SK-N-SH (cell line): ENCODE measurements around the gene NR1H4. TPM values are rescaled to one million over a fixed set of nuclear protein-coding genes. Genes with fewer than 3 reads are reported as not detected.

Experiments
- CTCF ChIA-PET: fragments of 300-600, 350-600 bp; formaldehyde crosslinking; extraction: SDS; loops from one replicate; lab custom pipeline; 2021; lab: Yijun Ruan, JAX
- POLR2A ChIA-PET: fragments of 350-600 bp; sonication (Branson Sonifier 250); formaldehyde crosslinking; extraction: SDS; loops from one replicate; lab custom pipeline; 2020; ENCODE audit warnings: antibody characterized with exemption, inconsistent platforms; lab: Yijun Ruan, JAX
- DNase-seq: peaks from one replicate; pipeline ENCODE4 v3.0.0; 2012
- H2AFZ ChIP-seq: fragments of 200-600 bp; sonication (generic); 2 replicates; pipeline ENCODE4 v1.8.1; 2016; ENCODE audit warnings: antibody characterized with exemption, mild to moderate bottlenecking, low read depth
- H3F3A ChIP-seq: fragments of 200-600 bp; sonication (generic); replicated peaks from 2 replicates; pipeline ENCODE3; 2016; ENCODE audit warnings: antibody characterized with exemption, mild to moderate bottlenecking; ENCODE audit not compliant: insufficient read depth
- H3K27ac ChIP-seq, 2 experiments: fragments of 200-500 bp in 1 of 2; fragments of 200-600 bp in 1 of 2; sonication (Bioruptor generic) in 1 of 2; sonication (generic), shearing (Covaris generic) in 1 of 2; 2 replicates each; pipeline versions ENCODE4 v1.5.1 to v1.6.1; 2014 to 2016; ENCODE audit warnings: low read depth in 2 of 2, inconsistent platforms in 1 of 2, low read length in 1 of 2, mild to moderate bottlenecking in 1 of 2, mixed read lengths in 1 of 2
- H3K27me3 ChIP-seq: fragments of 200-600 bp; sonication (generic), shearing (Covaris generic); 2 replicates; pipeline ENCODE4 v1.6.1; 2016; ENCODE audit warnings: mixed run types; ENCODE audit not compliant: insufficient read depth
- H3K36me3 ChIP-seq, 2 experiments: fragments of 200-500 bp in 1 of 2; fragments of 200-600 bp in 1 of 2; sonication (Bioruptor generic) in 1 of 2; sonication (generic) in 1 of 2; replicated peaks in 1 of 2; 2 replicates each; pipeline versions ENCODE3 to v1.5.1; 2014 to 2016; ENCODE audit warnings: low read length in 1 of 2, mild to moderate bottlenecking in 1 of 2; ENCODE audit not compliant: insufficient read depth in 2 of 2, control insufficient read depth in 1 of 2
- H3K4me1 ChIP-seq, 2 experiments: fragments of 200-500 bp in 1 of 2; fragments of 200-600 bp in 1 of 2; sonication (Bioruptor generic) in 1 of 2; sonication (generic), shearing (Covaris generic) in 1 of 2; 2 replicates each; pipeline versions ENCODE4 v1.5.1 to v1.6.1; 2014 to 2016; ENCODE audit warnings: low read depth in 1 of 2, low read length in 1 of 2, mixed run types in 1 of 2; ENCODE audit not compliant: insufficient read depth in 2 of 2, control insufficient read depth in 1 of 2
- H3K4me2 ChIP-seq: fragments of 200-600 bp; sonication (generic), shearing (Covaris generic); 2 replicates; pipeline ENCODE4 v1.6.1; 2017; ENCODE audit warnings: mixed run types
- H3K4me3 ChIP-seq, 2 experiments: fragments of 200-500 bp in 1 of 2; fragments of 200-600 bp in 1 of 2; sonication (Bioruptor generic) in 1 of 2; sonication (generic), shearing (Covaris generic) in 1 of 2; 2 replicates each; pipeline versions ENCODE4 v1.5.1 to v1.8.1; 2014 to 2016; ENCODE audit warnings: low read depth in 2 of 2, inconsistent platforms in 1 of 2, low read length in 1 of 2, mild to moderate bottlenecking in 1 of 2, mixed read lengths in 1 of 2, moderate library complexity in 1 of 2
- H3K79me2 ChIP-seq: fragments of 200-600 bp; sonication (generic); 2 replicates; pipeline ENCODE4 v1.8.1; 2017; ENCODE audit warnings: mild to moderate bottlenecking; ENCODE audit not compliant: insufficient read depth
- H3K9ac ChIP-seq: fragments of 200-600 bp; sonication (generic); 2 replicates; pipeline ENCODE4 v1.6.1; 2017; ENCODE audit warnings: mixed run types
- H3K9me2 ChIP-seq: fragments of 200-600 bp; sonication (generic); 2 replicates; pipeline ENCODE4 v1.6.1; 2017; ENCODE audit warnings: mixed run types
- H3K9me3 ChIP-seq: fragments of 200-600 bp; sonication (generic); 2 replicates; pipeline ENCODE4 v1.6.1; 2017; ENCODE audit warnings: mixed run types, mild to moderate bottlenecking, moderate library complexity
- H4K20me1 ChIP-seq: fragments of 200-600 bp; sonication (generic); 2 replicates; pipeline ENCODE4 v1.6.1; 2017; ENCODE audit warnings: mild to moderate bottlenecking, mixed run types; ENCODE audit not compliant: insufficient read depth
- CHD2 ChIP-seq: fragments of 150-350 bp; IDR thresholded peaks from 2 replicates; pipeline ENCODE4 v1.6.1; 2018; ENCODE audit warnings: low read length; ENCODE audit not compliant: partially characterized antibody
- ELF1 ChIP-seq: IDR thresholded peaks from 2 replicates; pipeline ENCODE4 v1.4.0; 2012
- EZH2phosphoT487 ChIP-seq: fragments of 200-600 bp; sonication (generic); IDR thresholded peaks from 2 replicates; pipeline ENCODE4 v1.6.1; 2017; ENCODE audit warnings: low read depth, mixed run types, mild to moderate bottlenecking, antibody characterized with exemption, moderate library complexity, borderline replicate concordance
- FOSL2 ChIP-seq: IDR thresholded peaks from 2 replicates; pipeline ENCODE4 v1.4.0; 2012; ENCODE audit warnings: low read depth, mild to moderate bottlenecking, moderate library complexity, borderline replicate concordance
- MXI1 ChIP-seq: IDR thresholded peaks from 2 replicates; pipeline ENCODE4 v1.6.1; 2012; ENCODE audit warnings: mild to moderate bottlenecking, low read depth, low read length, improper control_type of control experiment
- NRF1 ChIP-seq: IDR thresholded peaks from 2 replicates; pipeline ENCODE4 v1.6.1; 2012; ENCODE audit warnings: low read depth, mild to moderate bottlenecking, low read length
- POLR2AphosphoS5 ChIP-seq: IDR thresholded peaks from 2 replicates; pipeline ENCODE4 v1.6.1; 2012; ENCODE audit warnings: low read depth, low read length
- REST ChIP-seq: IDR thresholded peaks from 2 replicates; pipeline ENCODE4 v1.6.1; 2012; ENCODE audit warnings: mild to moderate bottlenecking, low read depth, low read length, moderate library complexity
- TEAD4 ChIP-seq: IDR thresholded peaks from 2 replicates; pipeline ENCODE4 v1.4.0; 2012; ENCODE audit warnings: mild to moderate bottlenecking, borderline replicate concordance; ENCODE audit not compliant: insufficient read depth
- USF1 ChIP-seq: IDR thresholded peaks from 2 replicates; pipeline ENCODE4 v1.4.0; 2012; ENCODE audit warnings: low read depth, borderline replicate concordance
- WGBS: methylation state at CpG from one replicate; pipeline ENCODE4 v1.1.6; 2017; ENCODE audit warnings: low lambda C conversion rate; 5-methylcytosine and 5-hydroxymethylcytosine counted together
- polyA plus RNA-seq, 3 experiments: library from polyadenylated mRNA; depleted of rRNA; stranded (reverse); fragments of >200 nt; gene quantifications; 2 replicates each; pipeline ENCODE4 v1.2.3, GENCODE V29; 2012
- TF ChIP-seq, protein P1 (sequence below): IDR thresholded peaks from 2 replicates; pipeline ENCODE4; 2012

The NR1H4 gene
- polyA plus RNA-seq, 1 of the 3 experiments (the other 2 are of a cell fraction) = not detected

DNA sequence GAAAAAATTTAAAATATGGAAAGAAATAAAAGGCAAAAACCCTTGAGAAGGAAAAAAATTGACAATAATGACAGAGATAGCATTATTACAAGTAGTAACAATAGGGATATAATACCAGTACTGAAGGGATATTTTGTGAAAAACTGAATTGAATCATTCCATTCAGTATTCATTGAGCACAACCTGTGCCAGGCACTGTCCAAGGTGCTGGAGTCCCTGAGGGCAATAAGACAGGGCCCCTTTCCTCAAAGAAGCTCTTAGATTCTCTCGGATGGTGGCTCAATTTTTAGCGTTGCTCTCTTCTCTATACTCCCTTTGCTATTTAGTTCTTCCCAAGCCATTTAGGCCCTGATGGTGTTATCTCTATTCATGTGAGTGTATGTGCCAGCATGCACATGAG lies 65.5 kb downstream of the NR1H4 start:
- ChIA-PET POLR2A (no interaction called here), CTCF (interaction anchor here (2.5 kb wide), 1 partner anchor 16 kb away, joined by 5 read pairs; no protein-coding TSS in a partner anchor)
- WGBS = 63% methylated on average over 2 of the region's 2 CpGs
- Histone ChIP-seq H3K4me2 (no peak overlapping the region), H3K4me1 (no peaks in the 10 kb centered on the region), H3K9me2 (no peaks in the 10 kb centered on the region), H3K9me3 (no peaks in the 10 kb centered on the region), H3F3A (no peaks in the 10 kb centered on the region), H3K79me2 (no peaks in the 10 kb centered on the region), H3K36me3 (no peaks in the 10 kb centered on the region), H2AFZ (no peak overlapping the region), H3K4me3 (no peak overlapping the region), H3K27ac (no peak overlapping the region), H3K27me3 (no peaks in the 10 kb centered on the region), H3K9ac (no peak overlapping the region), H4K20me1 (no peaks in the 10 kb centered on the region)
- DNase-seq = no peak
- TF ChIP-seq REST (peak; percentile 99), TEAD4 (no peak)

GRCh38 chr12:100544165-100544564 lies 70.5 kb downstream of the NR1H4 start:
- H3K79me2 ChIP-seq = no peaks in the 10 kb centered on the region
- H3K4me3 ChIP-seq = no peak overlapping the region
- H3K27ac ChIP-seq = no peak overlapping the region
- TF ChIP-seq TEAD4 (no peak), NRF1 (no peak), ELF1 (no peak), CHD2 (no peak), EZH2phosphoT487 (no peak), FOSL2 (no peak)
- H3K36me3 ChIP-seq = no peaks in the 10 kb centered on the region
- 85% methylated on average over 4 of the region's 4 CpGs for WGBS
- no peaks in the 10 kb centered on the region for H3K9me2 ChIP-seq
- no peak overlapping the region for H3K4me2 ChIP-seq
- CTCF ChIA-PET = interaction anchor here (0.7 to 1.6 kb wide), 2 partner anchors 9 to 121 kb away, joined by 5 to 8 read pairs; no protein-coding TSS in a partner anchor
- H3F3A ChIP-seq = no peaks in the 10 kb centered on the region
- H3K27me3 ChIP-seq = no peaks in the 10 kb centered on the region
- no peak overlapping the region for H3K9ac ChIP-seq
- no peak for DNase-seq
- no peaks in the 10 kb centered on the region for H4K20me1 ChIP-seq
- H3K4me1 ChIP-seq = no peaks in the 10 kb centered on the region
- POLR2A ChIA-PET = no interaction called here
- H3K9me3 ChIP-seq = no peaks in the 10 kb centered on the region
- no peak overlapping the region for H2AFZ ChIP-seq

DNA sequence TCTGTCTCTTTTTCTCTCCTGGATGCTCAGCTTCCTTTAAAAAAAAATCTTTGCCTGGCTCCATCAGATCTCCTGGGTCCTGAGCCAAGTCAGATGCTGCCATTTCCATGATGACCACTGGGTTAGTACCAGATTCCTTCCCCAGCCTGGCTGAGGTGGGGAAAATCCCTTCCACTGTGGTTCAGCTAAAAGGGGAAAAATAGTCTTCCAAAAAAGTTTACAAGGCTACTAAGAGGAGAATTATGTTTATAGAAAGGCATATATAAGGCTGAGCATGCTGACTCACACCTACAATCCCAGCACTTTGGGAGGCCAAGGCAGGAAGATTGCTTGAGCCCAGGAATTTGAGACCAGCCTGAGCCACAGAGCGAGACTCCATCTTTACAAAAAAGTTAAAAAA lies 71.4 kb downstream of the NR1H4 start:
- Histone ChIP-seq H3F3A (no peaks in the 10 kb centered on the region), H3K27ac (no peak overlapping the region), H3K9ac (no peak overlapping the region), H3K9me3 (no peaks in the 10 kb centered on the region), H3K36me3 (no peaks in the 10 kb centered on the region), H3K4me3 (no peak overlapping the region), H3K27me3 (no peaks in the 10 kb centered on the region), H3K79me2 (no peaks in the 10 kb centered on the region), H3K4me1 (no peaks in the 10 kb centered on the region), H2AFZ (peak overlapping the region; percentile 22; the same call in 1 of the 2 replicates), H3K4me2 (no peak overlapping the region), H4K20me1 (no peaks in the 10 kb centered on the region), H3K9me2 (no peaks in the 10 kb centered on the region)
- DNase-seq = no peak
- 73% methylated on average over 1 of the region's 1 CpG for WGBS
- TF ChIP-seq, protein P1, sequence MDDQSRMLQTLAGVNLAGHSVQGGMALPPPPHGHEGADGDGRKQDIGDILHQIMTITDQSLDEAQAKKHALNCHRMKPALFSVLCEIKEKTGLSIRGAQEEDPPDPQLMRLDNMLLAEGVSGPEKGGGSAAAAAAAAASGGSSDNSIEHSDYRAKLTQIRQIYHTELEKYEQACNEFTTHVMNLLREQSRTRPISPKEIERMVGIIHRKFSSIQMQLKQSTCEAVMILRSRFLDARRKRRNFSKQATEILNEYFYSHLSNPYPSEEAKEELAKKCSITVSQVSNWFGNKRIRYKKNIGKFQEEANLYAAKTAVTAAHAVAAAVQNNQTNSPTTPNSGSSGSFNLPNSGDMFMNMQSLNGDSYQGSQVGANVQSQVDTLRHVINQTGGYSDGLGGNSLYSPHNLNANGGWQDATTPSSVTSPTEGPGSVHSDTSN = no peak
- TF ChIP-seq POLR2AphosphoS5 (no peak), USF1 (no peak), FOSL2 (no peak), MXI1 (no peak)
- POLR2A ChIA-PET = no interaction called here
- CTCF ChIA-PET = interaction anchor here (0.9 to 1.1 kb wide), 2 partner anchors 87 to 196 kb away, joined by 3 to 4 read pairs; no protein-coding TSS in a partner anchor
